Measurements from ENCODE around the gene TAOK3. TPM values are rescaled to one million over a fixed set of nuclear protein-coding genes. Genes with fewer than 3 reads are reported as not detected.

The TAOK3 gene
- total and polyA plus RNA-seq, 10 of the 15 experiments (the other 5 are each of a cell fraction or from before 2014, with no cell fraction given), result 41.3 to 131 (median 57.8) TPM

DNA sequence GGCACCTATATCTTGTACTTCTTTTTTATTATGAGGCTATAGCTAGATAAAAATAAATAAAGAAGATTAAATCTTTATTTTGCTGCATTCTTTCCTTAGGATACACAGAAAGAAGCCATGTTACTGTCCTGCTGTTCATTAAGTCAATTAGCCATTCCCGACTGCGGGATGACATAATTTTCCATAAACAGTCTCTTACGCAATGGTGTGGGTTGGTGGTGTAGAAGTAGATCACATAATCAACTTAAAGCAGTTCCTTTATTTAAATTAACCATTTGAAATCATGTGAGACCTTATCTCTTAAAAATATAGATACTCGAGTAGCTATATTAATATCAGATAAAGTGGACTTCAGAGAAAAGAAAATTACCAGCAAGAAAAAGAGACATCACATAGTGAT, 40.2 kb downstream of the TAOK3 start:
- in situ Hi-C loops (cut with MboI) (no loop called here), intact Hi-C loops (cut with micrococcal nuclease; ENCODE audit: unreplicated experiment) (no loop called here)
- BruUV-seq (replicated peaks), result no TSS peak
- TF ChIP-seq SIN3A (IDR thresholded peaks at IDR 0.05; ENCODE audit: low read depth, low read length), result no peak
- TF ChIP-seq, protein P1, sequence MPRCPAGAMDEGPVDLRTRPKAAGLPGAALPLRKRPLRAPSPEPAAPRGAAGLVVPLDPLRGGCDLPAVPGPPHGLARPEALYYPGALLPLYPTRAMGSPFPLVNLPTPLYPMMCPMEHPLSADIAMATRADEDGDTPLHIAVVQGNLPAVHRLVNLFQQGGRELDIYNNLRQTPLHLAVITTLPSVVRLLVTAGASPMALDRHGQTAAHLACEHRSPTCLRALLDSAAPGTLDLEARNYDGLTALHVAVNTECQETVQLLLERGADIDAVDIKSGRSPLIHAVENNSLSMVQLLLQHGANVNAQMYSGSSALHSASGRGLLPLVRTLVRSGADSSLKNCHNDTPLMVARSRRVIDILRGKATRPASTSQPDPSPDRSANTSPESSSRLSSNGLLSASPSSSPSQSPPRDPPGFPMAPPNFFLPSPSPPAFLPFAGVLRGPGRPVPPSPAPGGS (IDR thresholded peaks at IDR 0.05; ENCODE audit: borderline replicate concordance, insufficient read depth, low read depth, low read length, poor library complexity, severe bottlenecking), result no peak
- TF ChIP-seq EP300 (IDR thresholded peaks at IDR 0.05; ENCODE audit: borderline replicate concordance in 1 of 2, control insufficient read depth in 1 of 2, low read depth in 2 of 2, low read length in 2 of 2), result no peak
- no peak for TF ChIP-seq SIX5 (IDR thresholded peaks at IDR 0.05; ENCODE audit: low read depth, low read length, severe bottlenecking)
- TF ChIP-seq ATF7 (IDR thresholded peaks at IDR 0.05; ENCODE audit: low read depth), result no peak
- no peak for TF ChIP-seq PAX5 (IDR thresholded peaks at IDR 0.05; ENCODE audit: borderline replicate concordance, low read depth, low read length)
- Histone ChIP-seq H3K27me3 (replicated peaks in 1 of 2; ENCODE audit: control insufficient read depth in 2 of 2, insufficient read depth in 2 of 2, low read length in 1 of 2) (no peaks in the 10 kb centered on the region), H3K9ac (ENCODE audit: control insufficient read depth, insufficient read depth, low read length) (no peak overlapping the region), H3K4me2 (ENCODE audit: control insufficient read depth, insufficient read depth) (no peak overlapping the region), H3K4me3 (no peak overlapping the region), H3K4me1 (ENCODE audit: control insufficient read depth, insufficient read depth, low read length) (peaks cover 21% of the 10 kb centered on the region), H3K9me3 (replicated peaks; ENCODE audit: control insufficient read depth, insufficient read depth, low read length) (peaks cover 3% of the 10 kb centered on the region), H3K79me2 (ENCODE audit: control insufficient read depth, insufficient read depth, low read length) (peaks cover 52% of the 10 kb centered on the region), H2AFZ (ENCODE audit: control insufficient read depth, low read depth, low read length) (no peak overlapping the region), H3K36me3 (ENCODE audit: control insufficient read depth in 2 of 2, insufficient read depth in 2 of 2, low read length in 1 of 2) (peaks cover 0 to 7% of the 10 kb centered on the region in 2 experiments; a peak in 1 of 4 replicates), H4K20me1 (ENCODE audit: control insufficient read depth, insufficient read depth) (no peaks in the 10 kb centered on the region), H3K27ac (ENCODE audit: control insufficient read depth, insufficient read depth) (no peak overlapping the region)
- FAIRE-seq, result no peak
- ChIA-PET CTCF (interaction anchor here (0.8 to 1.9 kb wide), 10 partner anchors 13 to 151 kb away, joined by 3 to 9 read pairs (median 4); partner anchors contain the start of gene SUDS3), RAD21 (ENCODE audit: unreplicated experiment) (interaction anchor here (1.0 to 1.7 kb wide), 7 partner anchors 14 to 43 kb away, joined by 3 to 10 read pairs (median 3); partner anchors contain the start of gene SUDS3), SMC1A (ENCODE audit: uncharacterized antibody, unreplicated experiment) (interaction anchor here (0.9 to 4.2 kb wide), 11 partner anchors 10 to 43 kb away, joined by 3 to 44 read pairs (median 6); no protein-coding TSS in a partner anchor), POLR2A (interaction anchor here (0.8 to 3.7 kb wide), 9 partner anchors 9 to 128 kb away, joined by 3 to 21 read pairs (median 4); no protein-coding TSS in a partner anchor)
- DNase-seq (ENCODE audit: low read depth, low spot score), result no peak
- 96% methylated on average over 4 of the region's 4 CpGs for WGBS (ENCODE audit: insufficient coverage, insufficient replicate concordance, low lambda C conversion rate, missing lambda C conversion rate)
- no peak for ATAC-seq
